NCI-H1694 treated with DMSO at 0.1 percent for 48 hours (cell line): Measurements from ENCODE around the gene ABCB6.
"Not testable (repeated sequence)": the region's sequence is repeated elsewhere in the genome, so short reads cannot be mapped to it uniquely, and the experiment has no call there.

Source experiments
- DNase-seq: peaks from one replicate; lab custom pipeline; 2025; lab: John Stamatoyannopoulos, UW

Gene ABCB6

GRCh38 chr2:219218732-219219701 lies at the start of gene ABCB6:
Gene ABCB6, minus strand, starts transcription at chr2:219218958. Its CDS starts 285 bp downstream, at chr2:219218673.
- peak; percentile 88 for DNase-seq

- no peak for DNase-seq
Measured at GRCh38 chr2:219268294-219268693, 49.5 kb upstream of the ABCB6 start.

GRCh38 chr2:219266886-219267285 lies 48.1 kb upstream of the ABCB6 start:
- DNase-seq: no peak

- DNase-seq: no peak
Measured at GRCh38 chr2:219266232-219266631, 47.5 kb upstream of the ABCB6 start.

- no peak for DNase-seq
Measured at GRCh38 chr2:219261024-219261855, 42.5 kb upstream of the ABCB6 start.

GRCh38 chr2:219258942-219259341 lies 40.2 kb upstream of the ABCB6 start:
- not testable (repeated sequence) for DNase-seq

GRCh38 chr2:219254590-219255201 lies 35.9 kb upstream of the ABCB6 start:
- DNase-seq: no peak

GRCh38 chr2:219253753-219254589 lies 35.2 kb upstream of the ABCB6 start, which contains the start of gene TUBA4A:
Gene TUBA4A, minus strand, starts transcription at chr2:219253918. Its CDS starts 60 bp downstream, at chr2:219253858.
- DNase-seq: peak; percentile 59

- DNase-seq: peak; percentile 31
Measured at GRCh38 chr2:219252900-219253752, 34.4 kb upstream of the ABCB6 start, which contains the start of gene TUBA4B. Gene TUBA4B, plus strand, starts transcription at chr2:219253243. Its CDS starts 165 bp downstream, at chr2:219253408.

GRCh38 chr2:219252570-219252899 lies 33.8 kb upstream of the ABCB6 start:
- DNase-seq: no peak

GRCh38 chr2:219252084-219252483 lies 33.3 kb upstream of the ABCB6 start:
- DNase-seq: no peak

GRCh38 chr2:219251656-219252055 lies 32.9 kb upstream of the ABCB6 start:
- DNase-seq: no peak

- no peak for DNase-seq
Measured at GRCh38 chr2:219250049-219250781, 31.5 kb upstream of the ABCB6 start.

- DNase-seq: peak; percentile 96
Measured at GRCh38 chr2:219249203-219249980, 30.6 kb upstream of the ABCB6 start.

- no peak for DNase-seq
Measured at GRCh38 chr2:219248845-219249202, 30.1 kb upstream of the ABCB6 start.

GRCh38 chr2:219247678-219248642 lies 29.2 kb upstream of the ABCB6 start:
- no peak for DNase-seq

GRCh38 chr2:219246559-219246958 lies 27.8 kb upstream of the ABCB6 start:
- no peak for DNase-seq

GRCh38 chr2:219245899-219246230 lies 27.1 kb upstream of the ABCB6 start:
- no peak for DNase-seq
